CD4-positive, alpha-beta T cell treated with Interleukin-6 at 100 ng/mL for 8 hours (primary cell): ENCODE results near the gene RRP1B.
A peak's percentile ranks its signal among the peaks of the same experiment; 100 is the strongest.
"Not testable (repeated sequence)": the region's sequence is repeated elsewhere in the genome, so short reads cannot be mapped to it uniquely, and the experiment has no call there.

Experiments
- DNase-seq: peaks from one replicate; pipeline ENCODE4 v3.0.0-alpha.2; 2020; ENCODE audit warnings: mixed read lengths, low spot score

The RRP1B gene

GRCh38 chr21:43639470-43640353, 19.6 kb upstream of the RRP1B start:
- no peak for DNase-seq

DNA sequence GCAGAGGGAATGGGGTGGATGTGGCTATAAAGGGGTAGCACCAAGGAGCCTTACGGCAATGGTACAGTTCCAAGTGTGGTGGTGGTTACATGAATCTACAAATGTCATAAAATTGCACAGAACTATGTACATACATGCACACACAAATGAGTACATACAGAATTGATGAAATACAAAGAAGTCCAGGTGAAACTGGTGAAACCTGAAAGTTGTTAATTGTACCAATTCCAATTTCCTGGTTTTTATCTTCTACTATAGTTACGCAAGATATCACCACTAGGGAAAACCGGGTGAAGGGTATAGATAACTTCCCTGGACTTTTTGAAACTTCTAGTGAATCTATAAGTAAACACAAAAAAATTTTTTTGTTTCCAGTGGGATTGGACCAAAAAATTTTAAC, 19.0 kb upstream of the RRP1B start:
- DNase-seq: no peak

DNA sequence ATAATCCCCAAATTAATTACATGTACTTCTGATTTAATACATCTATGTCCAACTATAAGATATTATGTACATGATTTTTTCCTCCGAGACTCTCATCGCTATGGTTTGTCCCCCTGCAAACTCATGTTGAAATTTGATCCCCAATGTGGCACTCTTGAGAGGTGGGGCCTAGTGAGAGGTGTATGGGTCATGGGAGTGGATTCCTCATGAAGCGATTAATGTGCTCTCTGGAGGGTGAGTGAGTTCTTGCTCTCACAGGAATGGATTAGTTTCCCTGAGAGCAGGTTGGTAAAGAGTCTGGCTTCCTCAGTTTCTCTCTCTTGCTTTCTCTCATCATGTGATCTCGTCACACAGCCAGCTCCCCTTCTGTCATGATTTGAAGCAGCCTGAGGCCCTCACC, 16.2 kb upstream of the RRP1B start:
- no peak for DNase-seq

GRCh38 chr21:43644071-43644470, 15.3 kb upstream of the RRP1B start:
- DNase-seq: no peak

GRCh38 chr21:43644609-43645008, 14.8 kb upstream of the RRP1B start:
- DNase-seq: no peak

- DNase-seq: peak; percentile 12
These were observed 14.0 kb upstream of the RRP1B start for GRCh38 chr21:43645136-43645891.

- no peak for DNase-seq
These were observed 13.4 kb upstream of the RRP1B start for GRCh38 chr21:43645976-43646375.

- peak; percentile 85 for DNase-seq
These were observed 12.7 kb upstream of the RRP1B start for GRCh38 chr21:43646550-43647260.

- DNase-seq: no peak
These were observed 11.2 kb upstream of the RRP1B start for GRCh38 chr21:43648171-43648570.

DNA sequence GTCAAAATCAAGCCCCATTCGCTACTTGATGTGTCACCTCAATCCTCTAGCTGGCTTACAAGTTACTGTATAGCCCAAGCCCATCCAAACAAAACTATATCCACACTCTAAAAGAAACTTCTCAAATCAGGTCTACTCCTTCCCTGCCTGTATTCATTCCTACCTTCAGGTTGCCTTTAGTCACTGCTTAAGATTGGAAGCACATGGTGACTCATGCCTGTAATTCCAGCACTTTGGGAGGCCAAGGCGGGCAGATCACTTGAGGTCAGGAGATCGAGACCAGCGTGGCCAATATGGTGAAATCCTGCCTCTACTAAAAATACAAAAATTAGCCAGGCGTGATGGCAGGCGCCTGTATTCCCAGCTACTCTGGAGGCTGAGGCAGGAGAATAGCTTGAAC, 7.4 kb upstream of the RRP1B start:
- DNase-seq: not testable (repeated sequence)

- no peak for DNase-seq
These were observed 6.7 kb upstream of the RRP1B start for GRCh38 chr21:43652616-43653015.

- no peak for DNase-seq
These were observed 5.7 kb upstream of the RRP1B start for GRCh38 chr21:43653626-43654025.

DNA sequence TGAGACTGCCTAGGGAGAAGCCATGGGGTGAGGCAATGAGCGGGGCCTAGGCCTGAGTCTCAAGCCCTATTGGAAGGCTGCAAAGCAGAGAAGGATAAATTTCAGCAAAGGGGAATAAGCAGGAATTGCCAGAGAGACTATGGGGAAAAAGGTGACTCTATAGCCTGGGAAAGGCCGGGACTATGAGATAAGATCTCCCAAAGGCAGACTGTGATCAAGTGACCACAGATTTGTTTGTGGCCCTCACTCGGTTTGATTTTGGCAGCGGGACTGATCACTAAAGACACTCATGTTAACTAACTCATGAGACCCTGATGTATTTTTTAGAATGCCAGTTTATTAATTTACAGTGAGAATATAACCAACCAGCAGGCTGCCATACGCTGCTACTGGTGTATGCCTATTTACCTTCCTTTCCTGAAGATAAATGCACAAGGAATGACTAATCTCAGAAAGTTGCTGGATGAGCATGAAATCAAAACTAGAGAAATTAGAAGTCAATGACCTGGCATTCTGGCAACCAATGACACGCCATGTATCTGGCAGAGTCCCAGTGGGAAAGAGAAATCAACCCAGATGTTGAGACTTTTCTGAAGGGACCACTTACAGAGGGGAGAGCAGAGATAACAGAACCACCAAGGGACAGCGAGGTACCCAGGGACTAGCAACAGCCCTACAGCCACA, 4.4 kb upstream of the RRP1B start:
- no peak for DNase-seq

GRCh38 chr21:43657355-43658087, 1.8 kb upstream of the RRP1B start:
- no peak for DNase-seq

DNA sequence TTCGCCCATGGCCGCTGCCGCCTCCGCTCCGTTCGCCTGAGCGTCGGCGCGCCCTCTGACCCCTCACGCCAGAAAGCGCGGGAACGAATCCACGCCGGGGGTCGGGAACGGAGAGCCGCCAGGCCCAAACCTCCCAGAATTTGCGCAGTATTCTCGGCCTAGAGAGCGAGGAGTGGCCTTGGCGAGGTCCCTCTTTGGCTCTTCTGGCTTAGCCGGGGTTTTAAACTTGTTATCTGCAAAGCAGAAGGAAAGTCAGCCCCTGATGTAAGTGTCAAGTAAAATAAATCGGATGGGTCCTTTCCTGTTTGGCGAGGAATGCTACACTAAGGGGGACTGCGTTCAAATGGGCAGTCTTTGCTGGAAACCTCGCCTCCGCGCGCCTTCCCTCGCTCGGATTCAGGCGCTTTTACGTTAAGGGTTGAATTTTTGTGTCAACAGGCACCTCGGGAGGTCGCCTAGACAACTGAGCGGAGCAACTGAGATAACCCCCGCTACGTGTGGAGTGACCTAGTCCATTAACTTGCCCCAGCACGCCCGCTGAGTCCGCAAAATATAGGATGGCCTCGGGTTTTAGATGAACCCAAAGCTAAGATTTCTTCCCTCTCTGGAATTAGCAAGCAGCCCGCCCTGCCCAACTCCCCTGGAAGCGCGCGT, 1.1 kb upstream of the RRP1B start:
- no peak for DNase-seq

GRCh38 chr21:43658769-43659135, 608 bp upstream of the RRP1B start:
- DNase-seq: no peak

DNA sequence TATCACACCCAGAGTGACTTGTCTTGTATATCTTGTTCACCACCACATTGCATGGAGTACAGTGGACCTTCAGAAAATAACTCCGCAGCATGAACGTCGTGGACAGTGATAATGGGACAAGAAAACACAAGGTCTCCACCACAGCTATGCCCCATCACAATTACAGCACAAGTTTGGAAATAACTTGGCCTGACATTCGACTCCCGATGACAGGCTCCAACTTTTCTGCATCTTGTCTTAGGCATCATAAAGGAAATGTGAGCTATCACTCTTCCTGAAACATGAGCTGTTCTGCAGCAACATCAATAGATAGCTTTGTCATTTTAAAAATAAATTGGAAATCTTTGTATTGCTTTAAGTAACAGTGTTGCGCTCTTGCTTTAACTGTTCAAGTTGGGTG, 2.9 kb downstream of the RRP1B start:
- DNase-seq: no peak

- DNase-seq: no peak
These were observed 3.7 kb downstream of the RRP1B start for GRCh38 chr21:43663033-43663432.

DNA sequence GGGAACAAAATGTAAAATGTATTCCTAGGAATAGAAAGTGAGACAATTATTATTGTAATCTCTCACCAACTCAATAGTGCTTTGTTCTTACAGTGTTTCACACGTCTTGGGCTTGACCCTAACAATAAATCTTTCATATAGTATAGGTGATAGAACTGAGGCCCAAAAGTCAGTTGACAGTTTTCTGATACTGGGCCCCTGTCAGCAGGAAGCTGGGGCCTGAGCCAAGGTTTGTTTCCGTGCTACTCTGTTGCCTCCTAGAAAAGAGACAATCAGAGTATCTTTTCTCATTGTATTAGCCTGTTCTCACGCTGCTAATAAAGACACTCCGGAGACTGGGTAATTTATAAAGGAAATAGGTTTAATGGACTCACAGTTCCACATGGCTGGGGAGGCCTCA, 5.0 kb downstream of the RRP1B start:
- DNase-seq: no peak

- DNase-seq: no peak
These were observed 6.5 kb downstream of the RRP1B start for GRCh38 chr21:43665879-43666278.
